GM12892 (cell line): ENCODE results near the gene ABCB8.

ENCODE experiments used
- DNase-seq: peaks from one replicate; pipeline ENCODE4 v3.0.0; 2011; ENCODE audit not compliant: insufficient read length
- FAIRE-seq: peaks from 2 replicates; lab custom pipeline; 2011; peaks lifted over from hg19 to GRCh38; lab: Jason Lieb, UNC
- POLR2A ChIP-seq: IDR thresholded peaks from 2 replicates; pipeline ENCODE4 v1.6.1; 2011; ENCODE audit warnings: low read depth, low read length, control low read depth
- POLR2AphosphoS5 ChIP-seq: IDR thresholded peaks from 2 replicates; pipeline ENCODE4 v1.6.1; 2011; ENCODE audit warnings: low read depth, low read length, control low read depth
- TAF1 ChIP-seq: IDR thresholded peaks from 2 replicates; pipeline ENCODE4 v1.6.1; 2011; ENCODE audit warnings: low read depth, mild to moderate bottlenecking, control low read depth, low read length, borderline replicate concordance

The ABCB8 gene

GRCh38 chr7:151083824-151084160 lies 55.5 kb downstream of the ABCB8 start:
- no peak for DNase-seq
- no peak for TF ChIP-seq TAF1
- no peak for TF ChIP-seq POLR2A
- no peak for TF ChIP-seq POLR2AphosphoS5
- no peak for FAIRE-seq

- TF ChIP-seq POLR2AphosphoS5 (no peak), TAF1 (no peak), POLR2A (no peak)
- DNase-seq: no peak
- no peak for FAIRE-seq
These were observed 57.1 kb downstream of the ABCB8 start for GRCh38 chr7:151085329-151085690.

GRCh38 chr7:151085691-151086620 lies 57.7 kb downstream of the ABCB8 start, which contains the start of gene AGAP3:
TSS of gene AGAP3 (plus strand) at chr7:151086475. CDS start at chr7:151086742, 267 bp downstream.
- peak; percentile 56 for FAIRE-seq

GRCh38 chr7:151086802-151087244 lies 58.6 kb downstream of the ABCB8 start:
- DNase-seq (no peak), FAIRE-seq (no peak)
- TF ChIP-seq POLR2A (no peak), TAF1 (no peak), POLR2AphosphoS5 (no peak)

More at GRCh38 chr7:151085691-151086620, 57.7 kb downstream of the ABCB8 start, which contains the start of gene AGAP3:
- TF ChIP-seq POLR2AphosphoS5 (no peak), POLR2A (peak; percentile 60; the same call in 1 of the 2 replicates), TAF1 (no peak)
- DNase-seq: peak; percentile 87

- FAIRE-seq: peak; percentile 38
- TF ChIP-seq POLR2A (no peak; the same call in 1 of the 2 replicates), TAF1 (no peak), POLR2AphosphoS5 (no peak)
- no peak for DNase-seq
These were observed 59.2 kb downstream of the ABCB8 start for GRCh38 chr7:151087245-151088018.

- no peak for DNase-seq
- no peak for TF ChIP-seq POLR2A
- TF ChIP-seq POLR2AphosphoS5: no peak
- no peak for TF ChIP-seq TAF1
- no peak for FAIRE-seq
These were observed 60.0 kb downstream of the ABCB8 start for GRCh38 chr7:151088019-151088855.

- no peak for DNase-seq
- no peak for TF ChIP-seq POLR2AphosphoS5
- TF ChIP-seq TAF1: no peak
- no peak for TF ChIP-seq POLR2A
- FAIRE-seq: no peak
These were observed 60.8 kb downstream of the ABCB8 start for GRCh38 chr7:151088856-151089699.

GRCh38 chr7:151089893-151090730 lies 61.9 kb downstream of the ABCB8 start:
- FAIRE-seq (no peak), DNase-seq (no peak)
- no peak for TF ChIP-seq POLR2AphosphoS5
- no peak for TF ChIP-seq TAF1
- TF ChIP-seq POLR2A: no peak

GRCh38 chr7:151091003-151091402 lies 62.8 kb downstream of the ABCB8 start:
- TF ChIP-seq POLR2A (no peak), POLR2AphosphoS5 (no peak), TAF1 (no peak)
- DNase-seq (no peak), FAIRE-seq (no peak)
